GM18951 (cell line): Measurements from ENCODE around the gene CNTNAP5.

ENCODE experiments used
- POLR2A ChIP-seq: IDR thresholded peaks from 4 replicates; pipeline ENCODE4 v1.6.1; 2011; ENCODE audit warnings: mild to moderate bottlenecking; ENCODE audit not compliant: insufficient read length, insufficient read depth; ENCODE audit errors: extremely low read depth
- in situ Hi-C: fragments of 300-500 bp; cut with MboI; formaldehyde crosslinking; loops from one replicate; pipeline ENCODE4 v1.12.0; 2022; ENCODE audit warnings: low sequenced_read_pairs, mixed read lengths, inconsistent platforms; ENCODE audit not compliant: unreplicated experiment

Gene CNTNAP5

GRCh38 chr2:124317628-124318027 is 292.5 kb downstream of the CNTNAP5 start:
- TF ChIP-seq POLR2A = no peak
- in situ Hi-C loops = no loop called here

- no peak for TF ChIP-seq POLR2A
- in situ Hi-C loops = no loop called here
Measured at GRCh38 chr2:124318913-124319312, 293.8 kb downstream of the CNTNAP5 start.

GRCh38 chr2:124319577-124319976 is 294.5 kb downstream of the CNTNAP5 start:
- in situ Hi-C loops = no loop called here
- TF ChIP-seq POLR2A = no peak

- TF ChIP-seq POLR2A = no peak
- in situ Hi-C loops = no loop called here
Measured at GRCh38 chr2:124320051-124320688, 295.1 kb downstream of the CNTNAP5 start.

- in situ Hi-C loops = no loop called here
- TF ChIP-seq POLR2A = no peak
Measured at GRCh38 chr2:124323321-124323720, 298.2 kb downstream of the CNTNAP5 start.

GRCh38 chr2:124325667-124326440 is 300.8 kb downstream of the CNTNAP5 start:
- no peak for TF ChIP-seq POLR2A
- in situ Hi-C loops = no loop called here

- no peak for TF ChIP-seq POLR2A
- in situ Hi-C loops = no loop called here
Measured at GRCh38 chr2:124327303-124327702, 302.2 kb downstream of the CNTNAP5 start.

- TF ChIP-seq POLR2A = no peak
- in situ Hi-C loops = no loop called here
Measured at GRCh38 chr2:124328397-124328796, 303.3 kb downstream of the CNTNAP5 start.

- no peak for TF ChIP-seq POLR2A
- in situ Hi-C loops = no loop called here
Measured at GRCh38 chr2:124333784-124334183, 308.7 kb downstream of the CNTNAP5 start.

GRCh38 chr2:124335058-124335457 is 310.0 kb downstream of the CNTNAP5 start:
- no peak for TF ChIP-seq POLR2A
- in situ Hi-C loops = no loop called here

GRCh38 chr2:124339709-124340108 is 314.6 kb downstream of the CNTNAP5 start:
- in situ Hi-C loops = no loop called here
- TF ChIP-seq POLR2A = no peak

- in situ Hi-C loops = no loop called here
Measured at GRCh38 chr2:124343827-124344498, 318.9 kb downstream of the CNTNAP5 start.

GRCh38 chr2:124347209-124347608 is 322.1 kb downstream of the CNTNAP5 start:
- no peak for TF ChIP-seq POLR2A
- in situ Hi-C loops = no loop called here

More at GRCh38 chr2:124343827-124344498, 318.9 kb downstream of the CNTNAP5 start:
- TF ChIP-seq POLR2A = no peak
